ENCODE data around the gene RASL10A.
"Not testable (repeated sequence)": the region's sequence is repeated elsewhere in the genome, so short reads cannot be mapped to it uniquely, and the experiment has no call there.

RASL10A gene

GRCh38 chr22:29315286-29316140 lies at the start of gene RASL10A:
Gene RASL10A, minus strand, starts transcription at chr22:29315697. Its CDS starts 451 bp downstream, at chr22:29315246.
- no peak for DNase-seq

GRCh38 chr22:29359469-29359868 lies 44.0 kb upstream of the RASL10A start:
- DNase-seq: no peak

DNA sequence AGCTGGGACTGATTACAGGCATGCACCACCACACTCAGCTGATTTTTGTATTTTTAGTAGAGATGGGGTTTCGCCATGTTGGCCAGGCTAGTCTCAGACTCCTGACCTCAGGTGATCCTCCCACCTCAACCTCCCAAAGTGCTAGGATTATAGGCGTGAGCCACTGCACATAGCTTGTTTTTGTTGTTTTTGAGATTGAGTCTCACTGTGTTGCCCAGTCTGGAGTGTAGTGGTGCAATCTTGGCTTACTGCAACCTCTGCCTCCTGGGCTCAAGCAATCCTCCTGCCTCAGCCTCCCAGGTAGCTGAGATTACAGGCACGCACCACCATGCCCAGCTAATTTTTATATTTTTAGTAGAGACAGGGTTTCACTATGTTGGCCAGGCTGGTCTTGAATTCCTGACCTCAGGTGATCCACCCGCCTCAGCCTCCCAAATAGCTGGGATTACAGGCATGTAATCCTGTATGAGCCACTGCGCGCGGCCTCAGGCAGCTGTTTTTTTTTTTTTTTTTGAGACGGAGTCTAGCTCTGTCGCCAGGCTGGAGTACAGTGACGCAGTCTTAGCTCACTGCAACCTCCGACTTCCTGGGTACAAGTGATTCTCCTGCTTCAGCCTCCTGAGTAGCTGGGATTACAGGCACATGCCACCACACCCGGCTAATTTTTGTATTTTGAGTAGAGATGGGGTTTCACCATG lies 41.8 kb upstream of the RASL10A start:
- not testable (repeated sequence) for DNase-seq

DNA sequence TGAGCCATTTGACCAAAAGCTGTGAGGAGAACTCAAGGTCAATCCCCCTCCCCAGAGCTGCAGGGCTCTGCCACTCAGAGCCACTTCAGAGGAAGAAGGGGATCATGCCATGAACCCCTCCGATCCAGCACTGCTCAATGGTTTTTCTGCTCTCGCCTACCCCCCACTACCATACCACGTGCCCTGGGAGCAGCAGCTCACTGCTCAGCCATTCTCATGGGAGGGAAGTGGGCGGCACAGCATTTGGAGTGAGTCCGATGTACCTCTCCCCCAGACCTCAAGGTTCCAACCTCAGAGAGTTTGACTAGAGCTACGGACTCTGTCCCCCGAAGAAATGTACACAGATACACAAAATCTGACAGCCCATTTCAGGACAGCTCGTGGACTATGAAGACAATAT lies 38.4 kb upstream of the RASL10A start:
- no peak for DNase-seq

- DNase-seq: no peak
Observed at GRCh38 chr22:29353286-29353685, 37.8 kb upstream of the RASL10A start.

- no peak for DNase-seq
Observed at GRCh38 chr22:29352778-29353177, 37.3 kb upstream of the RASL10A start.

DNA sequence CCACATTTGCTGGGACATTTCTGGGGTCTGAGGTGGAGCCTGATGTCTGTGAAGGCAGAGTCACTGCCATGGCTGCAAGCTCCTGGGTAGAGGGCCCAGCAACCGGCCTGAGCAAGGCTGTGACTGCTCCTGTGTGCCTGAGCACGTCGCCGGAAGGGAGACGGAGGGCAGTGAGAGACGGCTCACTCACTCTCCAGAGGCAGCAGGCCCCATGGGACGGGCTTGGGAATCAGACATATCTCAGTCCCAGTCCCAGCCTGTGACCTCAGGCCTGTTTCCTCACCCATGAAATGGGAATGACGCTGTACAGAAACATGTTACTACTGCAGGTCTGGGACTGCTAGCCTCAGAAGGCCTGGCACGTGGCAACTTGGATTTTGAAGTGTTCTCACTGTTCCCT lies 36.4 kb upstream of the RASL10A start:
- DNase-seq: no peak

GRCh38 chr22:29351042-29351441 lies 35.5 kb upstream of the RASL10A start:
- no peak for DNase-seq

- DNase-seq: no peak
Observed at GRCh38 chr22:29348956-29349355, 33.5 kb upstream of the RASL10A start.

DNA sequence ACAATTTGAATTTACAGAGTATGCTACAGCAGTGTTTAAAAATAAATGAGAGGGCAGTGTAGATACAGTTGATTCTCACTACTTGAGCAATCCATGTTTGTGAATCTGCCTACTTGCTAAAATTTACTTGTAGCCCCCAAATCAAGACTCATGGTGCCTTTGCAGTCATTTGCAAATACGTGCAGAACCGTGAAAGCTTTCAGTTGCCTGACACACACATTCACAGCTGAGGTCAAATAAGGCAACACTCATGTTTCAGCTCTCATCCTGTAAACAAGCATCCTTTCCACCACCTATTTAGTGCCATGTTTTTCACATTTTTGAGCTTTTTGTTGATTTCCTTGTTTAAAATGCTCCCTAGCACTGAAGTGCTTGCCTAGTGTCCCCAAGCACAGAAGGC lies 32.5 kb upstream of the RASL10A start:
- no peak for DNase-seq

DNA sequence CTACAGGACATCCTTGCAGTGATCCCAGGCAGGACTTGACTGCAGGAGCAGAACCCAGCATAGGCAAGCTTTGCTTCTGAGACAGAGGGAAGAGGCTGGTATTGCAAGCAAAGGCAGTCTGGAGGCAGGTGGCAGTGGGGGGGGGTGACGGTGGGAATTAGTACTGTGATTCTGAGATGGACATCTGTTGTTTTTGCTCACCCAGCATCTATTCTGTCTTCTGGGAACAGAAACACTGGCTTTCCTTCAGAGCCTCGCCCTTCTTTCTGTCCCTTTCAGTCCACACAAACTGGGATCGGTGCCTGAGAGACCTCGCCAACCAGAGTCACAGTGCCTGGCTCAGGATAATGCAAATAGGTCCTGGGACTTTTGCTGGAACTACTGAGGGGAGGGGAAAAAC lies 31.2 kb upstream of the RASL10A start:
- no peak for DNase-seq

- DNase-seq: no peak
Observed at GRCh38 chr22:29345932-29346331, 30.4 kb upstream of the RASL10A start.

- not testable (repeated sequence) for DNase-seq
Observed at GRCh38 chr22:29344889-29345288, 29.4 kb upstream of the RASL10A start.

- DNase-seq: peak; percentile 91
Observed at GRCh38 chr22:29344137-29344536, 28.6 kb upstream of the RASL10A start.

- DNase-seq: peak; percentile 52
Observed at GRCh38 chr22:29343313-29343805, 27.9 kb upstream of the RASL10A start.

DNA sequence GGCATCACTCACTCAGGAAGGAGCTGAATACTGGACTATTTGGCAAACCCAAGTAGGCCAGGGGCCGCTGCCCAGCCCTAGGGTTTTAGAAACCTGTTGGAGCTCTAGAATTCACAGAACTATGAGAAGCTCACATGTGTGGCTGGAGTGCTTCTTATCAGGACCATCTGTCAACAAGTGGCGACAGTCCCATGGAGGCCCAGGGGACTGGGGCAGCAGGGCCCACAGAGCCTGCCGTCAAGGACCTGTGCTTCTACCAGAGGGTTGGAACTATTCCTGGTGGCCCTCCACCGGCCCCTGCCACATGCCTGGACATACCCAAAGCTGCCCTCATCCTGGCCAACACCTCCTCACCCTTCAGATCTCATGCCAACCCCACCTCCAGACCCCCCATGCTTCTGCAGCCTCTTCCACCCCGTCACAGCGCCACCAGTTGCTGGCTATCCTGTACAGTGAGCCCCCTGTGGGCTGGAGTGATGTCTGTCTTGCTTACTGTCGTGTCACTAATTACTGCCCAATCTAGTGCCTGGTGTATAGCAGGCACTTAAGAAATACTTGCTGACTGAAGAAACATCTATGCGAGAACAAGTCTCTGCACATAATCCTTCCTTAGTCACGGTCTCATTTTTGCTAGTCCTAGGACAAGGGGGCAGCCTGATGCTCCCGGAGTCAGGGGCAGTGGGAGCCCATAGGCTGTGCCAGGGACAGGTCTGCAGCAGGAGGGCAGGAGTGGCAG lies 27.2 kb upstream of the RASL10A start:
- no peak for DNase-seq

DNA sequence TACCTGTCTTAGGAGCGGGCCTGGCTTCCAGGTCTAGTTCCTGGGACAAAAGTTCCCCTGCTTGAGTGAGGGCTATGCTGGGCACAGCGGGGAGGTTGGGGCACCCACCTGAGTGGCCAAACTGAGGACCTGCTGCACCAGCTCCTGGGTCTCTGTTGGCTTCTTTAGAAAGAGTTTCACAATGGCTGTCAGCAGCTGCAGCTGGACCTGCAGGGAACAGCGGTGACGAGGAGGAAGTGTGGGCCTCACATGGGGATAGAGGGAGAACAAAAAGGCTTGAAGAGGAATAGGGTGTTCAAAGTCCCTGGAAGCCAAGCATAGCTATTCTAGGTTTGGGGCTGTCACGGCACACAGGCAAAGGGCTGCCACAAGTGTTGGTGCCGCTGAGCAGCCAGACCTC lies 26.7 kb upstream of the RASL10A start:
- DNase-seq: no peak

DNA sequence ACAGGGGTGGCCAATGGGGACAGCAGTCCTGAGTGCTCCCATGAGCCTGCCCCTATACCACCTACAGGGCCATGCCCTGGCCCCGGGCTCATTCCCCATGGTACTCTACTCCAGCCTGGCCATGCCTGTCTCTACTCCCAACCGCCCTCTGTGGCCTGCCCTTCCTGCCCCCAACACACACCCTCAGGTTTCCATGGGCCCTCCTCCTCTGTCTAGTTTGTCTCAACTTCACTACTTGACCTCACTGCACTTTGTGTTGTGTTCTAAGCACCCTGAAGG lies 26.3 kb upstream of the RASL10A start:
- no peak for DNase-seq

GRCh38 chr22:29341056-29341848 lies 25.8 kb upstream of the RASL10A start:
- DNase-seq: no peak

DNA sequence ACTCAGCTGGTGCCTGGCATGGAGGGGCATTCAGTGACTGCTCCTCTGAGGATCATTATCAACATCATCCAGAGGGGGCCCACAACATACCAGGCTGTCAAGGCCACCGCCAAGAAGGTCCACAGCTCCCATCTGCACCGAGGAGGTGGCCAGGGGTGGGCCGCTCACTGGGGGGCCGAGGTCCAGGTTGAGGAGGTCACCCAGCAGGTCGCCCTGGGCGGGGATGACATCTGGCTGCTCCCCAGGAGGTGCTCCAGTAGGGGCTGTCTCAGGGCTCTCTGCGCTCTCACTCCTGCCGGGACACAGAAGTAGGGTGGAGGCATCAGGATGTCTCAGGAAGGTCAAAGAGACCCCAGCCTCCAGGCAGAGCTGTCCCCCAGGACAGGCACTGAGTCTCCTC lies 25.1 kb upstream of the RASL10A start:
- DNase-seq: no peak

- no peak for DNase-seq
Observed at GRCh38 chr22:29339381-29340235, 24.1 kb upstream of the RASL10A start.

- DNase-seq: no peak
Observed at GRCh38 chr22:29338398-29338797, 22.9 kb upstream of the RASL10A start.

Data from NCI-H345 (cell line).